ENCODE data around the gene ADAR. TPM values are rescaled to one million over a fixed set of nuclear protein-coding genes. Genes with fewer than 3 reads are reported as not detected.

ADAR gene
- total and polyA plus RNA-seq, 7 donors, result 21.0 to 103 (median 67.8) TPM

DNA sequence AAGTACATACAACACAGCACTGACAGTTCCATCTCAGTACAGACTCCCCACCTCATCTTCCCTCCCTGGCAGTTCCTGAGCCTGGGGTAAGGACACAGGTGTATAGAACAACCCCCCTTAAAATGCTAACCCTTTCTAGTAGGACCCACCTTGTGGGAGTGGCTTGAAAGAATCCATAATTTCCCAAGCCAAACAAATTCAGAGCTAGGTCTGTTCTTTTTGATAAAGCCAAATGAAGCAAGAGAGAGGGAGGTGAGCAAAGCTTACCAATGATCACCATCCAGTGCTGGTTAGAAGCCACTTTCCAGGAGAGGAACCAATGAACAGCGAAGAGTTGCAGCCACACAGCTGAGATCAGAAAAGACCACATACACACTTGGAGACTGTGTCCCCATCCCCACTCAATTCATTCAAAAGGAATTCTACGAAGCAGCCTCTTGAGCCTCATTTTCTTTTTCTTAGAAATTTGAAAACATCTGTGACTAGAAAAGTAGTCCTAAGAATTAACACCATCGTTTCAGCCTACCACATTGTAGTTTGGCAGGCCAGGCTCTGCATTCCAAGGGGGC is 58.7 kb downstream of the ADAR start:
- intact Hi-C loops (cut with DNase I), result loop anchor here (2.0 to 5.0 kb wide), 2 partner anchors 70 to 152 kb away; no protein-coding TSS in a partner anchor
- 77 to 88% methylated on average over 3 of the region's 3 CpGs for WGBS, 2 donors
- H3K36me3 ChIP-seq, result peaks cover 30 to 58% (median 49%) of the 10 kb centered on the region in 4 donors

DNA sequence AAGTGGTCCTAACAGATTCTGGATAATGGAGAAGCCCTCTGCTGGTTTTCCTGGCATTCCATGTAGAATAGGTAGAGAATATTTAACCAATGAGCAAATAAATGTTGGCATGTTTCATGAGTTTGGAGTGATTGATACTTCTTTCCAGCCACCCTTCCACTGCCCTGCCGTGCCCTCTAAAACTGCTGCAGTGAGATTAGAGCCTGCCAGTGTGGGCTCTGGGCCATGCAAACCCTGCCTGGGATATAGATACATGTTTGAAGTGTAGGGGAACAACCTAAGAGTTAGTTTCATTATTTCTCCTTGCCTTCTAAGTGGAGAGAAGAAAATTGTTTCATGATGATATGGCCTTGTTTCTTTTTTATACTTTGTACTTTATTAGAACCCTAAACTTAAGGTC is 60.0 kb downstream of the ADAR start:
- Histone ChIP-seq H3K36me3 (peaks cover 30 to 45% (median 41%) of the 10 kb centered on the region in 4 donors), H3K27me3 (peaks cover 0 to 7% (median 0%) of the 10 kb centered on the region in 3 donors), H3K4me3 (no peak overlapping the region), H3K4me1 (peaks cover 0 to 20% (median 10%) of the 10 kb centered on the region in 4 donors), H3K9me3 (no peaks in the 10 kb centered on the region), H3K27ac (no peak overlapping the region)
- DNase-seq, result no peak
- intact Hi-C loops (cut with DNase I), result loop anchor here (2.0 to 5.0 kb wide), 2 partner anchors 69 to 151 kb away; no protein-coding TSS in a partner anchor
- no peak for TF ChIP-seq POLR2A (IDR thresholded peaks at IDR 0.05)
- TF ChIP-seq, protein P1, sequence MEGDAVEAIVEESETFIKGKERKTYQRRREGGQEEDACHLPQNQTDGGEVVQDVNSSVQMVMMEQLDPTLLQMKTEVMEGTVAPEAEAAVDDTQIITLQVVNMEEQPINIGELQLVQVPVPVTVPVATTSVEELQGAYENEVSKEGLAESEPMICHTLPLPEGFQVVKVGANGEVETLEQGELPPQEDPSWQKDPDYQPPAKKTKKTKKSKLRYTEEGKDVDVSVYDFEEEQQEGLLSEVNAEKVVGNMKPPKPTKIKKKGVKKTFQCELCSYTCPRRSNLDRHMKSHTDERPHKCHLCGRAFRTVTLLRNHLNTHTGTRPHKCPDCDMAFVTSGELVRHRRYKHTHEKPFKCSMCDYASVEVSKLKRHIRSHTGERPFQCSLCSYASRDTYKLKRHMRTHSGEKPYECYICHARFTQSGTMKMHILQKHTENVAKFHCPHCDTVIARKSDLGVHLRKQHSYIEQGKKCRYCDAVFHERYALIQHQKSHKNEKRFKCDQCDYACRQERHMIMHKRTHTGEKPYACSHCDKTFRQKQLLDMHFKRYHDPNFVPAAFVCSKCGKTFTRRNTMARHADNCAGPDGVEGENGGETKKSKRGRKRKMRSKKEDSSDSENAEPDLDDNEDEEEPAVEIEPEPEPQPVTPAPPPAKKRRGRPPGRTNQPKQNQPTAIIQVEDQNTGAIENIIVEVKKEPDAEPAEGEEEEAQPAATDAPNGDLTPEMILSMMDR (IDR thresholded peaks at IDR 0.05), result no peak
- no peak for TF ChIP-seq EP300 (IDR thresholded peaks at IDR 0.05)
- TF ChIP-seq POLR2AphosphoS5 (IDR thresholded peaks at IDR 0.05), result no peak
- WGBS, 2 donors, result 13 to 46% methylated on average over 1 of the region's 1 CpG

More for the DNA sequence above, 58.7 kb downstream of the ADAR start:
- H3K27ac ChIP-seq, result no peak overlapping the region
- no peaks in the 10 kb centered on the region for H3K27me3 ChIP-seq
- no peak overlapping the region for H3K4me3 ChIP-seq
- H3K4me1 ChIP-seq, result peaks cover 0 to 31% (median 21%) of the 10 kb centered on the region in 4 donors
- H3K9me3 ChIP-seq, result no peaks in the 10 kb centered on the region
- TF ChIP-seq, protein P1 (IDR thresholded peaks at IDR 0.05), result no peak
- TF ChIP-seq POLR2A (IDR thresholded peaks at IDR 0.05), result no peak
- TF ChIP-seq POLR2AphosphoS5 (IDR thresholded peaks at IDR 0.05), result no peak
- TF ChIP-seq EP300 (IDR thresholded peaks at IDR 0.05), result no peak
- DNase-seq, result no peak

DNA sequence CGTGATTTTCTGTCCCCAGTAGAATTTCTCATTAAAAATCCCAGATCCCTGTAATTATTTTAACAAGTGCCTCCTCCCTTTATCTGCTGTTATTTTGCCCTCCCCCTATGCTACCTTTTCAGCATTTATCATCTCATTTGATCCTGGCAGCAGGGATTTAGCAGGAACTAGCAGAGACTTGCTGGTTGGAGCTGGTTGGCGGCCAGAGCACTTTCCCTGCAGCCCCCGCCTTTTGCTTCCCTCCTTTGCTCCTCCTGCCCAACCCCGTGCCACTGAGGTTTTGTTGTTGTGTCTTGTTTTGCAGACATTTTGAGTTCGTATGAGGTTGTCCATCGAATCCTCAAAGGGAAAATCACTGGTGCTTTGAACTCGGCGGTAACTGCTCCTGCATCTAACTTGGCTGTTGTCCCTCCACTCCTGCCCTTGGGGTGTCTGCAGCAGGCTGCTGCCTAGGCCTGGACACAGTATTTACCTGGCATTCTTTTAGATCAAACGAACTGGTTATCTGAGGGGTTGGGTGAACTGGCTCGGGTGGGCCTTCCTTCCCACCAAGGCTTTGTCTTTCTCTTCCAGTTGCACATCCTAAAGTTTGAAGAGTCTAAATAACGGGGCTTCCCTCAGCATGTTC is 60.8 kb downstream of the ADAR start:
- 77 to 83% methylated on average over 11 of the region's 11 CpGs for WGBS, 2 donors
- DNase-seq, result peak; percentile 18
- Histone ChIP-seq H3K27me3 (peaks cover 0 to 7% (median 0%) of the 10 kb centered on the region in 3 donors), H3K4me1 (peaks cover 0 to 15% (median 6%) of the 10 kb centered on the region in 4 donors), H3K4me3 (no peak overlapping the region), H3K9me3 (no peaks in the 10 kb centered on the region), H3K27ac (no peak overlapping the region), H3K36me3 (peaks cover 24 to 37% (median 34%) of the 10 kb centered on the region in 4 donors)
- intact Hi-C loops (cut with DNase I), result loop anchor here (5.0 kb wide), 1 partner anchor 150 kb away; no protein-coding TSS in a partner anchor
- TF ChIP-seq EP300 (IDR thresholded peaks at IDR 0.05) (no peak), POLR2AphosphoS5 (IDR thresholded peaks at IDR 0.05) (no peak), POLR2A (IDR thresholded peaks at IDR 0.05) (no peak)
- TF ChIP-seq, protein P1 (IDR thresholded peaks at IDR 0.05), result no peak

DNA sequence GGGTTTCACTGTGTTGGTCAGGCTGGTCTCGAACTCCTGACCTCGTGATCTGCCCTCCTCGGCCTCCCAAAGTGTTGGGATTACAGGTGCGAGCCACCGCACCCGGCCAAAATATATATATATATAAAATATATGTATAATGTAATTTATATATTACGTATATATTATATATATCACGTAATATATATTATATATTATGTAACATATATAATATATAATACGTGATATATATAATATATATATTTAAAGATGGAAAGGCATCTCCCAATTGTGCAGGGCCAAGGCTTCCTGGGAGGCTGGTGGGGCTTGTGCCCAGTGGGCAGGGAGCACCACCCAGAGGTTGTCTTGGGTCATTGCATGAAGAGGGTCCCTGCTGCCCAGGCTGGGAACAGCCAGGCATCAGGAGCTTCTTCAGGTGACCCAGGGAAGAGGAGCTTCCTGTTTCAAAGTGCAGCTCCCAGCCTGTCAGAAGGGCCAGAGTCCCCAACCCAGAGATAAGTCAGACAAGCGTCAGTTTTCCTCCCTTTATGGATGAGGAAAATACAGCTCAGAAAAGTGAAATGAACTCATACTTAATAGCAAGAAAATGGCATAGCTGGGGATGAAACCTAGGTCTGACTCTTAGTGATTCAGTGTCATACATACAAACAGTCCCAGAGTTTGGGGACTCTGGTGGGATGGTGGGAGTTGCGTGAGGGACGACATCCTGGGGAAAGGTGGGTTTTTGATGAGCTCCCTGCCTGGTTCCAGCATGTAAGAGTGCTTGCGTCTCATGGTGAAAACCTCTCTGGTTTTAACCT is 61.5 kb downstream of the ADAR start:
- Histone ChIP-seq H3K36me3 (peaks cover 16 to 30% (median 26%) of the 10 kb centered on the region in 4 donors), H3K27me3 (peaks cover 0 to 7% (median 0%) of the 10 kb centered on the region in 3 donors), H3K4me3 (no peak overlapping the region), H3K4me1 (peaks cover 0 to 15% (median 6%) of the 10 kb centered on the region in 4 donors), H3K27ac (no peak overlapping the region), H3K9me3 (no peaks in the 10 kb centered on the region)
- WGBS, 2 donors, result 82 to 84% methylated on average over 13 of the region's 13 CpGs
- intact Hi-C loops (cut with DNase I), result loop anchor here (5.0 kb wide), 1 partner anchor 149 kb away; no protein-coding TSS in a partner anchor
- DNase-seq, result peak; percentile 75
- TF ChIP-seq POLR2A (IDR thresholded peaks at IDR 0.05), result no peak
- TF ChIP-seq POLR2AphosphoS5 (IDR thresholded peaks at IDR 0.05), result no peak
- TF ChIP-seq, protein P1 (IDR thresholded peaks at IDR 0.05), result peak; percentile 39 to 68 (median 54)
- no peak for TF ChIP-seq EP300 (IDR thresholded peaks at IDR 0.05)
